Inflammatory macrophage treated with lipopolysaccharide for 4 hours (primary cell): ENCODE measurements around the gene RABEP2.
A peak's percentile ranks its signal among the peaks of the same experiment; 100 is the strongest.
"Not testable (repeated sequence)": the region's sequence is repeated elsewhere in the genome, so short reads cannot be mapped to it uniquely, and the experiment has no call there.

Source experiments
- DNase-seq: peaks from one replicate; pipeline ENCODE4 v3.0.0-alpha.2; 2020

The RABEP2 gene

GRCh38 chr16:28903344-28904042, 21.5 kb downstream of the RABEP2 start:
- no peak for DNase-seq

- DNase-seq = no peak
Measured at GRCh38 chr16:28902909-28903308, 22.1 kb downstream of the RABEP2 start.

- DNase-seq = no peak
Measured at GRCh38 chr16:28901862-28902261, 23.2 kb downstream of the RABEP2 start.

GRCh38 chr16:28900601-28901000, 24.4 kb downstream of the RABEP2 start:
- no peak for DNase-seq

- DNase-seq = no peak
Measured at GRCh38 chr16:28899882-28900590, 25.0 kb downstream of the RABEP2 start.

- no peak for DNase-seq
Measured at GRCh38 chr16:28898942-28899341, 26.1 kb downstream of the RABEP2 start.

GRCh38 chr16:28898266-28898665, 26.8 kb downstream of the RABEP2 start:
- DNase-seq = no peak

GRCh38 chr16:28897826-28898225, 27.2 kb downstream of the RABEP2 start:
- no peak for DNase-seq

GRCh38 chr16:28895609-28896008, 29.4 kb downstream of the RABEP2 start:
- DNase-seq = no peak

GRCh38 chr16:28893291-28893690, 31.7 kb downstream of the RABEP2 start:
- no peak for DNase-seq

GRCh38 chr16:28891964-28892890, 32.8 kb downstream of the RABEP2 start:
- DNase-seq = no peak

GRCh38 chr16:28890355-28890754, 34.7 kb downstream of the RABEP2 start:
- not testable (repeated sequence) for DNase-seq

GRCh38 chr16:28886945-28887344, 38.1 kb downstream of the RABEP2 start:
- no peak for DNase-seq

GRCh38 chr16:28884045-28884444, 41.0 kb downstream of the RABEP2 start:
- no peak for DNase-seq

- no peak for DNase-seq
Measured at GRCh38 chr16:28883221-28883996, 41.6 kb downstream of the RABEP2 start.

GRCh38 chr16:28882551-28883160, 42.4 kb downstream of the RABEP2 start:
- no peak for DNase-seq

- DNase-seq = not testable (repeated sequence)
Measured at GRCh38 chr16:28881565-28881964, 43.5 kb downstream of the RABEP2 start.

- DNase-seq = no peak
Measured at GRCh38 chr16:28880955-28881354, 44.1 kb downstream of the RABEP2 start.

- no peak for DNase-seq
Measured at GRCh38 chr16:28880589-28880915, 44.5 kb downstream of the RABEP2 start.

- DNase-seq = peak; percentile 86
Measured at GRCh38 chr16:28879841-28880588, 45.0 kb downstream of the RABEP2 start.

- no peak for DNase-seq
Measured at GRCh38 chr16:28879261-28879840, 45.7 kb downstream of the RABEP2 start.
